ENCODE measurements around the gene TP73.

Gene TP73

GRCh38 chr1:3697810-3698209 lies 45.5 kb downstream of the TP73 start:
- TF ChIP-seq TOX (CRISPR knock-in tag; IDR thresholded peaks at IDR 0.05; ENCODE audit: borderline replicate concordance), result no peak
- no peak for TF ChIP-seq ISL1 (CRISPR knock-in tag; IDR thresholded peaks at IDR 0.05)
- no peak for TF ChIP-seq BACH2 (CRISPR knock-in tag; IDR thresholded peaks at IDR 0.05; ENCODE audit: borderline replicate concordance)
- TF ChIP-seq SNAI2 (CRISPR knock-in tag; IDR thresholded peaks at IDR 0.05), result no peak
- TF ChIP-seq ARNTL (CRISPR knock-in tag; IDR thresholded peaks at IDR 0.05; ENCODE audit: borderline replicate concordance, low read depth), result no peak
- no peak for TF ChIP-seq ZFP30 (CRISPR knock-in tag; IDR thresholded peaks at IDR 0.05)
- no peak for TF ChIP-seq PPARA (CRISPR knock-in tag; IDR thresholded peaks at IDR 0.05; ENCODE audit: borderline replicate concordance)
- TF ChIP-seq CSDC2 (CRISPR knock-in tag; IDR thresholded peaks at IDR 0.05), result no peak
- no peak for TF ChIP-seq ZNF70 (CRISPR knock-in tag; IDR thresholded peaks at IDR 0.05)
- no peak for TF ChIP-seq ESRRG (CRISPR knock-in tag; IDR thresholded peaks at IDR 0.05)
- no peak for TF ChIP-seq ZNF8 (CRISPR knock-in tag; IDR thresholded peaks at IDR 0.05)
- no peak for TF ChIP-seq CSRNP3 (CRISPR knock-in tag; IDR thresholded peaks at IDR 0.05)
- no peak for TF ChIP-seq OSR1 (CRISPR knock-in tag; IDR thresholded peaks at IDR 0.05)

GRCh38 chr1:3698660-3699408 lies 46.5 kb downstream of the TP73 start:
- no peak for ATAC-seq
- TF ChIP-seq CSRNP3 (CRISPR knock-in tag; IDR thresholded peaks at IDR 0.05) (no peak), ZFP30 (CRISPR knock-in tag; IDR thresholded peaks at IDR 0.05) (no peak), TSHZ2 (CRISPR knock-in tag; IDR thresholded peaks at IDR 0.05) (no peak), SNAI2 (CRISPR knock-in tag; IDR thresholded peaks at IDR 0.05) (no peak), PATZ1 (CRISPR knock-in tag; IDR thresholded peaks at IDR 0.05; ENCODE audit: borderline replicate concordance) (no peak), CREB5 (CRISPR knock-in tag; IDR thresholded peaks at IDR 0.05; ENCODE audit: low read depth) (no peak), BACH2 (CRISPR knock-in tag; IDR thresholded peaks at IDR 0.05; ENCODE audit: borderline replicate concordance) (no peak), OSR1 (CRISPR knock-in tag; IDR thresholded peaks at IDR 0.05) (no peak), ZNF565 (CRISPR knock-in tag; conservative IDR thresholded peaks at IDR 0.05; ENCODE audit: low read depth) (no peak), CSDC2 (CRISPR knock-in tag; IDR thresholded peaks at IDR 0.05) (no peak), ESRRG (CRISPR knock-in tag; IDR thresholded peaks at IDR 0.05) (no peak), RARB (CRISPR knock-in tag; IDR thresholded peaks at IDR 0.05) (no peak), ZNF70 (CRISPR knock-in tag; IDR thresholded peaks at IDR 0.05) (no peak), ARNTL (CRISPR knock-in tag; IDR thresholded peaks at IDR 0.05; ENCODE audit: borderline replicate concordance, low read depth) (no peak), GLIS3 (CRISPR knock-in tag; IDR thresholded peaks at IDR 0.05) (no peak), TOX (CRISPR knock-in tag; IDR thresholded peaks at IDR 0.05; ENCODE audit: borderline replicate concordance) (no peak)

More at GRCh38 chr1:3697810-3698209, 45.5 kb downstream of the TP73 start:
- no peak for ATAC-seq

GRCh38 chr1:3699596-3699995 lies 47.3 kb downstream of the TP73 start:
- ATAC-seq, result no peak
- TF ChIP-seq CSRNP3 (CRISPR knock-in tag; IDR thresholded peaks at IDR 0.05), result no peak
- no peak for TF ChIP-seq ESRRG (CRISPR knock-in tag; IDR thresholded peaks at IDR 0.05)
- TF ChIP-seq ZFP30 (CRISPR knock-in tag; IDR thresholded peaks at IDR 0.05), result no peak
- TF ChIP-seq PATZ1 (CRISPR knock-in tag; IDR thresholded peaks at IDR 0.05; ENCODE audit: borderline replicate concordance), result no peak
- TF ChIP-seq ARNTL (CRISPR knock-in tag; IDR thresholded peaks at IDR 0.05; ENCODE audit: borderline replicate concordance, low read depth), result no peak
- no peak for TF ChIP-seq SNAI2 (CRISPR knock-in tag; IDR thresholded peaks at IDR 0.05)
- TF ChIP-seq TSHZ2 (CRISPR knock-in tag; IDR thresholded peaks at IDR 0.05), result no peak
- TF ChIP-seq PPARA (CRISPR knock-in tag; IDR thresholded peaks at IDR 0.05; ENCODE audit: borderline replicate concordance), result no peak

All from SK-N-SH treated with all-trans-retinoic acid at 6 μM for 48 hours (cell line).